Caco-2 (cell line): Measurements from ENCODE around the gene TBC1D9B. TPM values are rescaled to one million over a fixed set of nuclear protein-coding genes. Genes with fewer than 3 reads are reported as not detected.

Experiments
- BruUV-seq: library from RNA; stranded (reverse); fragments of 400-500 nt; replicated peaks from 2 replicates; lab custom pipeline; 2021; lab: Mats Ljungman, UMichigan
- CTCF ChIA-PET: fragments of 300-600 bp; sonication (Branson Sonifier 250); formaldehyde crosslinking; loops from one replicate; lab custom pipeline; 2022; ENCODE audit warnings: antibody characterized with exemption; lab: Charles Lee
- POLR2A ChIA-PET: fragments of 300-600 bp; sonication (Branson Sonifier 250); formaldehyde crosslinking; loops from one replicate; lab custom pipeline; 2022; ENCODE audit warnings: antibody characterized with exemption; lab: Charles Lee
- DNase-seq, 2 experiments: peaks; one replicate each; pipeline versions ENCODE4 v3.0.0 to v3.0.0-alpha.2; 2020 to 2022
- H3K27me3 ChIP-seq: replicated peaks from 2 replicates; pipeline ENCODE4 v1.6.0; 2011; ENCODE audit warnings: low read length; ENCODE audit not compliant: control insufficient read depth, insufficient read depth
- H3K36me3 ChIP-seq: 2 replicates; pipeline ENCODE4 v1.5.1; 2011; ENCODE audit warnings: low read length; ENCODE audit not compliant: control insufficient read depth, insufficient read depth
- H3K4me1 ChIP-seq: fragments of 250-450 bp; sonication (Bioruptor Pico); 2 replicates; pipeline ENCODE4 v1.5.1; 2020; ENCODE audit warnings: mild to moderate bottlenecking
- H3K4me3 ChIP-seq: 2 replicates; pipeline ENCODE4 v1.5.1; 2011; ENCODE audit warnings: low read depth, mild to moderate bottlenecking, control low read depth, low read length
- H3K9me3 ChIP-seq: fragments of 250-450 bp; sonication (Bioruptor Pico); 2 replicates; pipeline ENCODE4 v1.5.1; 2020; ENCODE audit warnings: mild to moderate bottlenecking, moderate library complexity
- H3K27ac Mint-ChIP-seq: one replicate; pipeline ENCODE4 v1.8.0; 2022; ENCODE audit warnings: mixed read lengths; ENCODE audit not compliant: unreplicated experiment
- H3K27me3 Mint-ChIP-seq: one replicate; pipeline ENCODE4 v1.8.0; 2022; ENCODE audit warnings: mixed read lengths; ENCODE audit not compliant: insufficient read depth, unreplicated experiment
- H3K36me3 Mint-ChIP-seq: one replicate; pipeline ENCODE4 v1.8.0; 2022; ENCODE audit warnings: mild to moderate bottlenecking, mixed read lengths; ENCODE audit not compliant: insufficient read depth, unreplicated experiment
- H3K4me1 Mint-ChIP-seq: one replicate; pipeline ENCODE4 v1.8.0; 2022; ENCODE audit warnings: low read depth, mixed read lengths; ENCODE audit not compliant: unreplicated experiment
- H3K4me3 Mint-ChIP-seq: one replicate; pipeline ENCODE4 v1.8.0; 2022; ENCODE audit warnings: mild to moderate bottlenecking, moderate library complexity, mixed read lengths; ENCODE audit not compliant: unreplicated experiment
- H3K9me3 Mint-ChIP-seq: one replicate; pipeline ENCODE4 v1.8.0; 2022; ENCODE audit warnings: mixed read lengths; ENCODE audit not compliant: unreplicated experiment
- intact Hi-C: fragments of 100-400 bp; cut with micrococcal nuclease; formaldehyde crosslinking; loops from one replicate; pipeline ENCODE4 v1.10.0; 2022; ENCODE audit not compliant: unreplicated experiment
- total RNA-seq: library from RNA; stranded (reverse); gene quantifications from 2 replicates; pipeline ENCODE4 v1.2.3, GENCODE V29; 2022
- TF ChIP-seq, protein P1 (sequence below), 2 experiments: fragments of 200-600 bp in 1 of 2; IDR thresholded peaks; 1 replicate in 1 of 2; 2 replicates in 1 of 2; pipeline versions ENCODE4 v1.5.1 to v1.8.0; 2011 to 2022; ENCODE audit warnings: antibody characterized with exemption in 1 of 2, control low read depth in 1 of 2, inconsistent platforms in 1 of 2, low read depth in 1 of 2, low read length in 1 of 2, mild to moderate bottlenecking in 1 of 2, moderate library complexity in 1 of 2; ENCODE audit not compliant: insufficient read depth in 1 of 2, severe bottlenecking in 1 of 2, unreplicated experiment in 1 of 2

The TBC1D9B gene
- total RNA-seq, 1 experiment from 2014 or later = 107 TPM

DNA sequence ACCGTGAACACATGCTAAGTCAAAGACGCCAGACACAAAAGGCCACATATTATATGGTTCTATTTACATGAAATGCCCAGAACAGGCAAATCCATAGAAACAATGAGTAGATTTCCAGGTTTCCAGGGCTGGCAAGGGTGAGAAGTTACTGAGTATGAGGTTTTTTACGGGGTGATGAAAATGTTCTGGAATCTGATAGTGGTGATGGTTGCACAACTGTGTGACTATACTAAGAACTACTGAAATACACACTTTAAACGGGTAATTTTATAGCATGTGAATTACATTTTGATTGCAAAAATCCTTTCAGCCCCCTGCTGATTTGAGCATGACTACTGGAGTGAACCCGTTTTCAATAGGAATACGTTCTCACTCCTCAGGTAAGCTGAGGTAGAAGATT is 46.7 kb upstream of the TBC1D9B start:
- no peaks in the 10 kb centered on the region for H3K36me3 Mint-ChIP-seq
- no peaks in the 10 kb centered on the region for H3K9me3 Mint-ChIP-seq
- no peaks in the 10 kb centered on the region for H3K4me1 ChIP-seq
- H3K4me3 Mint-ChIP-seq = no peak overlapping the region
- no TSS peak for BruUV-seq
- peaks cover 1% of the 10 kb centered on the region; the same call in 1 of the 2 replicates for H3K36me3 ChIP-seq
- TF ChIP-seq, protein P1, sequence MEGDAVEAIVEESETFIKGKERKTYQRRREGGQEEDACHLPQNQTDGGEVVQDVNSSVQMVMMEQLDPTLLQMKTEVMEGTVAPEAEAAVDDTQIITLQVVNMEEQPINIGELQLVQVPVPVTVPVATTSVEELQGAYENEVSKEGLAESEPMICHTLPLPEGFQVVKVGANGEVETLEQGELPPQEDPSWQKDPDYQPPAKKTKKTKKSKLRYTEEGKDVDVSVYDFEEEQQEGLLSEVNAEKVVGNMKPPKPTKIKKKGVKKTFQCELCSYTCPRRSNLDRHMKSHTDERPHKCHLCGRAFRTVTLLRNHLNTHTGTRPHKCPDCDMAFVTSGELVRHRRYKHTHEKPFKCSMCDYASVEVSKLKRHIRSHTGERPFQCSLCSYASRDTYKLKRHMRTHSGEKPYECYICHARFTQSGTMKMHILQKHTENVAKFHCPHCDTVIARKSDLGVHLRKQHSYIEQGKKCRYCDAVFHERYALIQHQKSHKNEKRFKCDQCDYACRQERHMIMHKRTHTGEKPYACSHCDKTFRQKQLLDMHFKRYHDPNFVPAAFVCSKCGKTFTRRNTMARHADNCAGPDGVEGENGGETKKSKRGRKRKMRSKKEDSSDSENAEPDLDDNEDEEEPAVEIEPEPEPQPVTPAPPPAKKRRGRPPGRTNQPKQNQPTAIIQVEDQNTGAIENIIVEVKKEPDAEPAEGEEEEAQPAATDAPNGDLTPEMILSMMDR (IDR thresholded peaks at IDR 0.05; ENCODE audit: insufficient read depth in 1 of 2, low read depth in 1 of 2, low read length in 1 of 2, severe bottlenecking in 1 of 2, unreplicated experiment in 1 of 2) = no peak
- H3K9me3 ChIP-seq = no peaks in the 10 kb centered on the region
- no peaks in the 10 kb centered on the region for H3K27me3 Mint-ChIP-seq
- CTCF ChIA-PET = no interaction called here
- intact Hi-C loops = no loop called here
- no peak for DNase-seq
- no peak overlapping the region for H3K4me3 ChIP-seq
- POLR2A ChIA-PET = no interaction called here
- no peaks in the 10 kb centered on the region for H3K4me1 Mint-ChIP-seq
- no peaks in the 10 kb centered on the region for H3K27me3 ChIP-seq
- H3K27ac Mint-ChIP-seq = no peak overlapping the region

DNA sequence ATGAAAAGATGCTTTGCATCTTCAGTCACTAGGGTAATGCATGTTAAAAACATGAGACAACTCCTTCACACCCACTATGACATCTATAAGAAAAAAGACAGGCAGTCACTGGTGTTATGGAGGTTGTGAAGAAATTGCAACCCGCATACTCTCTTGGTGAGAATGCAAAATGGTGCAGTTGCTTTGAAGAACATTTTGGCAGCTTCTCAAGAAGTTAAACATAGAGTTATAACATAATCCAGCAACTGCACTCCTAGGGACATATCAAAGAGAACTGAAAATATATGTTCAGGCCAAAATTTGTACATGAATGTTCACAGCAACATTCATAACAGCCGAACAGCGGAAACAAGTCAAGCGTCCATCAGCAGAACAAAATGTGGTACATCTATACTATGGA is 46.3 kb upstream of the TBC1D9B start:
- H3K9me3 Mint-ChIP-seq = no peaks in the 10 kb centered on the region
- no peak overlapping the region for H3K27ac Mint-ChIP-seq
- H3K27me3 Mint-ChIP-seq = no peaks in the 10 kb centered on the region
- Histone ChIP-seq H3K27me3 (no peaks in the 10 kb centered on the region), H3K4me1 (no peaks in the 10 kb centered on the region), H3K36me3 (peaks cover 1% of the 10 kb centered on the region; the same call in 1 of the 2 replicates), H3K4me3 (no peak overlapping the region), H3K9me3 (no peaks in the 10 kb centered on the region)
- H3K4me3 Mint-ChIP-seq = no peak overlapping the region
- TF ChIP-seq, protein P1 (IDR thresholded peaks at IDR 0.05; ENCODE audit: insufficient read depth in 1 of 2, low read depth in 1 of 2, low read length in 1 of 2, severe bottlenecking in 1 of 2, unreplicated experiment in 1 of 2) = no peak
- H3K4me1 Mint-ChIP-seq = no peaks in the 10 kb centered on the region
- BruUV-seq = no TSS peak
- POLR2A ChIA-PET = no interaction called here
- CTCF ChIA-PET = no interaction called here
- no peaks in the 10 kb centered on the region for H3K36me3 Mint-ChIP-seq
- intact Hi-C loops = no loop called here
- DNase-seq = no peak

DNA sequence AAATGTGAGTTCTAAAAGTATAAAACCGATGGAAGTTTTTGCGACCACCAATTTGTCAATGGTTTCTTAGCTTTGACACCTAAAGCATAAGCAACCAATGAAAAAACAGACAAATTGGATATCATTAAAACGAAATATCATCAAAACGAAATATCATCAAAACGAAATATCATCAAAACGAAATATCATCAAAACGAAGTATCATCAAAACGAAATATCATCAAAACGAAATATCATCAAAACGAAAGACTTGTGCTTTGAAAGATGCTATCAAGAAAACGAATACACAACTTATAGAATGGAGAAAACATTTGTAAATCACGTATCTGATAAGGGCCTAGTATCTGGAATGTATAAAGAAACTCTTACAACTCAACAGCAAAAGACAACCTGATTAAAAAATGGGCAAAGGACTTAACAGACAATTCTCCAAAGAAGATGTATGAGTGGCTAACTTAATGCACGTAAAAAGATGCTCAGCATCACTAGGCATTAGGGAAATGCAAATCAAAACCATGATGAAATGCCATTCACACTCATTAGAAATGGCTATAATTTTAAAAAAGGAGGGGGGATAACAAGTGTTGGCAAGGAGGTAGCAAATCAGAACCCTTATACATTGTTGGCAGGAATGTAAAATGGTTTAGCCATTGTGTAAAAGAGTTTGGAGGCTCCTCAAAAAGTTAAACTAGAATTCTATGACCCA is 29.4 kb upstream of the TBC1D9B start:
- TF ChIP-seq, protein P1 (IDR thresholded peaks at IDR 0.05; ENCODE audit: insufficient read depth in 1 of 2, low read depth in 1 of 2, low read length in 1 of 2, severe bottlenecking in 1 of 2, unreplicated experiment in 1 of 2) = no peak
- CTCF ChIA-PET = no interaction called here
- H3K9me3 Mint-ChIP-seq = no peaks in the 10 kb centered on the region
- POLR2A ChIA-PET = no interaction called here
- no peaks in the 10 kb centered on the region for H3K4me1 Mint-ChIP-seq
- H3K27ac Mint-ChIP-seq = no peak overlapping the region
- H3K4me3 Mint-ChIP-seq = no peak overlapping the region
- no peaks in the 10 kb centered on the region for H3K36me3 ChIP-seq
- intact Hi-C loops = no loop called here
- DNase-seq = no peak
- no peak overlapping the region for H3K4me3 ChIP-seq
- no peaks in the 10 kb centered on the region for H3K27me3 ChIP-seq
- no peaks in the 10 kb centered on the region for H3K9me3 ChIP-seq
- H3K4me1 ChIP-seq = no peaks in the 10 kb centered on the region
- no TSS peak for BruUV-seq
- H3K36me3 Mint-ChIP-seq = no peaks in the 10 kb centered on the region
- H3K27me3 Mint-ChIP-seq = peaks cover 12% of the 10 kb centered on the region
